ENCODE data around the gene CLHC1.

The CLHC1 gene

GRCh38 chr2:55169915-55170314 lies 62.2 kb downstream of the CLHC1 start:
- DNase-seq (ENCODE audit: low read depth in 2 of 3, low spot score in 1 of 3): no peak

- no peak for DNase-seq (ENCODE audit: low read depth in 2 of 3, low spot score in 1 of 3)
Measured at GRCh38 chr2:55169359-55169758, 62.7 kb downstream of the CLHC1 start.

- DNase-seq (ENCODE audit: low read depth in 2 of 3, low spot score in 1 of 3): peak in 2 of 3 donors; percentile 2 to 9
Measured at GRCh38 chr2:55168221-55169154, 63.6 kb downstream of the CLHC1 start.

- DNase-seq (ENCODE audit: low read depth in 2 of 3, low spot score in 1 of 3): no peak
Measured at GRCh38 chr2:55165626-55166025, 66.5 kb downstream of the CLHC1 start.

GRCh38 chr2:55164534-55165480 lies 67.3 kb downstream of the CLHC1 start:
- no peak for DNase-seq (ENCODE audit: low read depth in 2 of 3, low spot score in 1 of 3)

- no peak for DNase-seq (ENCODE audit: low read depth in 2 of 3, low spot score in 1 of 3)
Measured at GRCh38 chr2:55163941-55164390, 68.1 kb downstream of the CLHC1 start.

GRCh38 chr2:55163274-55163721 lies 68.8 kb downstream of the CLHC1 start:
- DNase-seq (ENCODE audit: low read depth in 2 of 3, low spot score in 1 of 3): no peak

- no peak for DNase-seq (ENCODE audit: low read depth in 2 of 3, low spot score in 1 of 3)
Measured at GRCh38 chr2:55162284-55163006, 69.6 kb downstream of the CLHC1 start.

GRCh38 chr2:55161295-55162210 lies 70.5 kb downstream of the CLHC1 start:
- DNase-seq (ENCODE audit: low read depth in 2 of 3, low spot score in 1 of 3): no peak

GRCh38 chr2:55160422-55160821 lies 71.7 kb downstream of the CLHC1 start:
- DNase-seq (ENCODE audit: low read depth in 2 of 3, low spot score in 1 of 3): no peak

- no peak for DNase-seq (ENCODE audit: low read depth in 2 of 3, low spot score in 1 of 3)
Measured at GRCh38 chr2:55159752-55160151, 72.3 kb downstream of the CLHC1 start.

- no peak for DNase-seq (ENCODE audit: low read depth in 2 of 3, low spot score in 1 of 3)
Measured at GRCh38 chr2:55159037-55159651, 72.9 kb downstream of the CLHC1 start.

- no peak for DNase-seq (ENCODE audit: low read depth in 2 of 3, low spot score in 1 of 3)
Measured at GRCh38 chr2:55158111-55158814, 73.8 kb downstream of the CLHC1 start.

GRCh38 chr2:55157474-55157884 lies 74.6 kb downstream of the CLHC1 start:
- no peak for DNase-seq (ENCODE audit: low read depth in 2 of 3, low spot score in 1 of 3)

- DNase-seq (ENCODE audit: low read depth in 2 of 3, low spot score in 1 of 3): no peak
Measured at GRCh38 chr2:55156984-55157383, 75.1 kb downstream of the CLHC1 start.

GRCh38 chr2:55156326-55156725 lies 75.8 kb downstream of the CLHC1 start:
- DNase-seq (ENCODE audit: low read depth in 2 of 3, low spot score in 1 of 3): no peak

- DNase-seq (ENCODE audit: low read depth in 2 of 3, low spot score in 1 of 3): no peak
Measured at GRCh38 chr2:55155764-55156281, 76.3 kb downstream of the CLHC1 start.

GRCh38 chr2:55155206-55155605 lies 76.9 kb downstream of the CLHC1 start:
- no peak for DNase-seq (ENCODE audit: low read depth in 2 of 3, low spot score in 1 of 3)
